GM12873 (cell line): Measurements from ENCODE around the gene FAM120A.

ENCODE experiments used
- CTCF ChIP-seq: IDR thresholded peaks from 2 replicates; pipeline ENCODE4 v1.5.1; 2012; ENCODE audit warnings: low read depth, mild to moderate bottlenecking, moderate library complexity, low read length, control low read depth; ENCODE audit not compliant: insufficient read depth; ENCODE audit errors: missing control alignments

Gene FAM120A

GRCh38 chr9:93610206-93610605, 158.7 kb downstream of the FAM120A start:
- TF ChIP-seq CTCF, result no peak

GRCh38 chr9:93612052-93612795, 160.7 kb downstream of the FAM120A start:
- TF ChIP-seq CTCF, result no peak

- TF ChIP-seq CTCF, result no peak
These were observed 161.3 kb downstream of the FAM120A start for GRCh38 chr9:93612796-93613154.

- no peak for TF ChIP-seq CTCF
These were observed 161.7 kb downstream of the FAM120A start for GRCh38 chr9:93613174-93613573.

- TF ChIP-seq CTCF, result no peak
These were observed 162.3 kb downstream of the FAM120A start for GRCh38 chr9:93613791-93614190.

GRCh38 chr9:93614830-93615468, 163.5 kb downstream of the FAM120A start:
- no peak for TF ChIP-seq CTCF
